OCI-M2 (cell line): Measurements from ENCODE around the gene PARN.
A peak's percentile ranks its signal among the peaks of the same experiment; 100 is the strongest.
"Not testable (repeated sequence)": the region's sequence is repeated elsewhere in the genome, so short reads cannot be mapped to it uniquely, and the experiment has no call there.

Experiments
- DNase-seq: peaks from one replicate; lab custom pipeline; 2025; ENCODE audit not compliant: unreplicated experiment; lab: John Stamatoyannopoulos, UW

PARN gene

GRCh38 chr16:14629919-14630619, at the start of gene PARN:
Gene PARN, minus strand, starts transcription at chr16:14630260. Its CDS starts 135 bp downstream, at chr16:14630125.
- DNase-seq: peak; percentile 89

- DNase-seq: no peak
These were observed 48.9 kb upstream of the PARN start for GRCh38 chr16:14678748-14679497.

GRCh38 chr16:14677627-14678026, 47.6 kb upstream of the PARN start:
- no peak for DNase-seq

GRCh38 chr16:14676633-14677032, 46.6 kb upstream of the PARN start:
- no peak for DNase-seq

- DNase-seq: no peak
These were observed 42.4 kb upstream of the PARN start for GRCh38 chr16:14672403-14672971.

- DNase-seq: no peak
These were observed 39.7 kb upstream of the PARN start for GRCh38 chr16:14669776-14670175.

GRCh38 chr16:14668556-14669223, 38.6 kb upstream of the PARN start:
- no peak for DNase-seq

GRCh38 chr16:14667347-14668266, 37.5 kb upstream of the PARN start:
- DNase-seq: no peak

- no peak for DNase-seq
These were observed 28.0 kb upstream of the PARN start for GRCh38 chr16:14658063-14658462.

- no peak for DNase-seq
These were observed 22.7 kb upstream of the PARN start for GRCh38 chr16:14652726-14653125.

GRCh38 chr16:14650629-14651028, 20.6 kb upstream of the PARN start:
- no peak for DNase-seq

GRCh38 chr16:14649816-14650215, 19.8 kb upstream of the PARN start:
- no peak for DNase-seq

- DNase-seq: no peak
These were observed 11.9 kb upstream of the PARN start for GRCh38 chr16:14641926-14642325.

- no peak for DNase-seq
These were observed 11.1 kb upstream of the PARN start for GRCh38 chr16:14641206-14641605.

- DNase-seq: no peak
These were observed 10.5 kb upstream of the PARN start for GRCh38 chr16:14640538-14640937.

- not testable (repeated sequence) for DNase-seq
These were observed 6.8 kb upstream of the PARN start for GRCh38 chr16:14636951-14637240.

GRCh38 chr16:14636179-14636950, 6.3 kb upstream of the PARN start:
- DNase-seq: not testable (repeated sequence)

- DNase-seq: no peak
These were observed 5.5 kb upstream of the PARN start for GRCh38 chr16:14635395-14636165.

GRCh38 chr16:14634389-14634725, 4.3 kb upstream of the PARN start:
- no peak for DNase-seq
